ENCODE results near the gene C4orf36.

C4orf36 gene

DNA sequence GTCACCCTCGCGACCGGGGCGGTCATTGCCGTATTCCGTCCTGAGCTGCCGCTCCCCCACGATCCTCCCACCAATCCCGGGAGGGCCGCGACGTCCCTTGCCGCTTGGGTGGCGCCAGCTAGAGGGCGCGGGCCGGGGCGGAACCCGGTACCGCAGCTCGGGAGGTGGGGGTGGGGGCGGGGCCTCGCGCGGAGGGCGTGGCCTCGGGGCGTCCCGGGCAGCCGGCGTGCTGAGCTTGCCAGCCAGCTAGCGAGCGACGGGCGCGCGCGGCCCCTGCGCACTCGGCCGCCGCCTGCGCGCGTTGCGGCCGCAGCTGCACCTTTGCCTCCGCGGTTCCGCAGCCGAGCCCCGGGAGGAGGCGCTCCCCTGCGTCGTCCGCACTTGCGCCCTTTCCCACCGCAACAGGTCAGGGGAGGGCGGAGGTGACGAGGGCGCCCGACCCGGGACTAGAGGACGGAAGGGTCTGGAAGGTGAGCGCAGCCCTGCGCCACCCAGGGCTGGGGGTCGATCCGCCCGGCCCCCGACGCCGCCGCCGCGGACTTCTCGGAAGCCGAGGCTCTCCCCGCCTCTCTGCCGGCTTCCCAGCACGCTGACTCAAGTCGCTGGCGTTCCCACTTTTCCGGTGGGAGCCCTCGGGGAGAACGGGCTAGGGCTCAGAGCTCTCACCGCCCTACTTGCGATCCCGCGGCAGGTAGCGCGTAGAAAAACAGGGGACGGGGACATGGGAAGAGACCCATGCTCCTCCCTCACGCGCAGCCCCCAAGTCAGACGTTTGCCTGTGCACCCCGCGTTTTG, 42.7 kb upstream of the C4orf36 start, which contains the start of gene AFF1:
Gene AFF1 (plus strand): TSS at position 241 of the 795 bp plus-strand sequence. CDS start 13,523 bp downstream, outside the sequence.
- peak; percentile 81 for DNase-seq (ENCODE audit: extremely low read depth, low read depth)
- TF ChIP-seq, protein P1, sequence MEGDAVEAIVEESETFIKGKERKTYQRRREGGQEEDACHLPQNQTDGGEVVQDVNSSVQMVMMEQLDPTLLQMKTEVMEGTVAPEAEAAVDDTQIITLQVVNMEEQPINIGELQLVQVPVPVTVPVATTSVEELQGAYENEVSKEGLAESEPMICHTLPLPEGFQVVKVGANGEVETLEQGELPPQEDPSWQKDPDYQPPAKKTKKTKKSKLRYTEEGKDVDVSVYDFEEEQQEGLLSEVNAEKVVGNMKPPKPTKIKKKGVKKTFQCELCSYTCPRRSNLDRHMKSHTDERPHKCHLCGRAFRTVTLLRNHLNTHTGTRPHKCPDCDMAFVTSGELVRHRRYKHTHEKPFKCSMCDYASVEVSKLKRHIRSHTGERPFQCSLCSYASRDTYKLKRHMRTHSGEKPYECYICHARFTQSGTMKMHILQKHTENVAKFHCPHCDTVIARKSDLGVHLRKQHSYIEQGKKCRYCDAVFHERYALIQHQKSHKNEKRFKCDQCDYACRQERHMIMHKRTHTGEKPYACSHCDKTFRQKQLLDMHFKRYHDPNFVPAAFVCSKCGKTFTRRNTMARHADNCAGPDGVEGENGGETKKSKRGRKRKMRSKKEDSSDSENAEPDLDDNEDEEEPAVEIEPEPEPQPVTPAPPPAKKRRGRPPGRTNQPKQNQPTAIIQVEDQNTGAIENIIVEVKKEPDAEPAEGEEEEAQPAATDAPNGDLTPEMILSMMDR (IDR thresholded peaks at IDR 0.05; ENCODE audit: low read depth, low read length): peak; percentile 32

DNA sequence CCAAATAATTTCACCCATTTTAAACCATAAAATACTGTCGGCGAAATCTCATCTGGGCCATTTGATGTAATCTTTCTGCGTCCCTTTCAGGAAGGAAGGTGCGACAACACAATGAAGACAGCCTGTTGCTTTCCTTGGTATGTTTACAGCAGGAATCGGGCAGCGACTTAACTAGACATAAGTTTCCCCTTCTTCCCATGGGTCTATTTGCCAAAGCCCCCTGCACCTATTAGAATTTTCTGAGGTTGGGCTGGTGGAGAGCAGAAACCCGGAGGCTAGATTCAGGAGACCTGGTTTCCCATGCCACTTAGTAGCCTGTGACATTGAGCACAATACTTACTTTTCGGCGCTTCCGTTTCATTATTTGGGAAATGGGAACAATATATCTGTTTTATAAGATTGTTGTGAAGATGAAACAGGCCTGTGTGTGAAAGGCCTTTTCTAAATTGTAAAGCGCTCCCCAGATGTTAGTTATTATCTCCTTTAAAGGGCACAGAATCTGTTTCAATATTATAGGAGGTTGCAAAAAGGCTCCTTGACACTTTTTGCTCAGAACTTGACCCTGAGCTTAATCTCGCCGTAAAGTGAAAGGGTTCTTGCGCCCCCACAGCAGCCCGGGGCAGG, 42.0 kb upstream of the C4orf36 start:
- TF ChIP-seq, protein P1 (IDR thresholded peaks at IDR 0.05; ENCODE audit: low read depth, low read length): no peak
- no peak for DNase-seq (ENCODE audit: extremely low read depth, low read depth)

DNA sequence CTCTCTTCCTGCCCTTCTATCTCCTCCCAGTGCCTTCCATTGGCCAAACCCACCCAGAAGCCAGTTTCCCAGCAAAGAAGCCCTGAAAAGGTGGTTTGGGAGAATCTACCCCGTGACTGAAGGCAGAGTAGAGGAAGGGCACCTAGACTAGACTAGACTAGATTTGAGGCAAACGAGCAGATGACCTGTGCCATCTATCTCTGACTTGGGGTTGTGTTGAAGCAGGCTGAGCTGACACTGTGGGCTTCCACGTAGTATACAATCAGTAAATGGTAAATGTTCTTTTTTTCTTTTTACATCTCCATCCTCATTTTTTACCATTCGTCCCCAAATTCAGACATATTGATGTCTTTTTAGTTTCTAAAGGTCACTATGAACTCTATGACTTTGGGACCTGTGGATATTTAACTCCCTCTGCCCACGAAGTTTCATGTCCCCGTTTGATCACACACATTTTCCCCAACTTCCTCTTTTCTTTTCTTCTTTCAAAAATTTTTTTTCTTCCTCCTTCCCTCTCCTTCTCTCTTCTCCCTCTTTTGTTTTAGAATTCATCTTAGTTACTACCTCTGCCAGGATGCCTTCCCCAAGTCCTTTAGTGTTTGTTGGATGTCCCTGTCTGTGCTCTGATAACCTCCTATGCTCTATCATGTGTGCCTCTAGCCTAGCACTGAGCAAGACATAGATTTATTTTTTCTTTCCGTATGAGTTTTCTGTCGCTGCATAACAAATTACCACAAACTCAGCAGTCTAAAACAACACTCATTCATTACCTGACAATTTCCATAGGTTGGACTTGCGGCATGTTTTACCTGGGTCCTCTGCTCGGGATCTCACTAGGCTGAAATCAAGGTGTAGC, 36.4 kb upstream of the C4orf36 start:
- DNase-seq (ENCODE audit: extremely low read depth, low read depth): no peak
- TF ChIP-seq, protein P1 (IDR thresholded peaks at IDR 0.05; ENCODE audit: low read depth, low read length): no peak

DNA sequence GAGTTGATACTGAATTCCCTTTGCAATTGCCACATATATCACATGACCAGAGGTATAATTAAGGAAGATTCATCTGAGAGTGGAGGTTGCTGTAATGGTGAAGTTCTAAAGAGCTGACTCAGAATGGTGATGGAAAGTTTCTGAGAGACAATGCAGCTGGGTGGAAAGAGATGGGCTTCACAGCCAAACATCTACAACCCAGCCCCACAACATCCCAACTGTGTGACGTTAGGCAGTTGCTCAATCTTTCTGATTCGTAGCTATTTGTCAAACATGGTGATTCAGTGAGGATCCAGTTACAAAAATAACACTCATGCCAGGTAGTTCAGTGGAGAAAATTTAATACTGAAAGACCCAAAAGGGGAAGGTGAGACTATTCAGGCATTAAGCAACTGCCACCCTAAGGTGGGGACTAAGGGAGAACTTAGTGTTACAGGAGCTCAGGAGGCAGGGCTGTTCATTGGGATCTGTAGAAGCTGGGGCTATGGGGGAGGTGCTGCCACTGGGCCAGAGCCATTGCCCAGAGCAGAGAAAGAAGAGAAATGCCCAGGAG, 35.7 kb upstream of the C4orf36 start:
- TF ChIP-seq, protein P1 (IDR thresholded peaks at IDR 0.05; ENCODE audit: low read depth, low read length): no peak
- peak; percentile 89 for DNase-seq (ENCODE audit: extremely low read depth, low read depth)

DNA sequence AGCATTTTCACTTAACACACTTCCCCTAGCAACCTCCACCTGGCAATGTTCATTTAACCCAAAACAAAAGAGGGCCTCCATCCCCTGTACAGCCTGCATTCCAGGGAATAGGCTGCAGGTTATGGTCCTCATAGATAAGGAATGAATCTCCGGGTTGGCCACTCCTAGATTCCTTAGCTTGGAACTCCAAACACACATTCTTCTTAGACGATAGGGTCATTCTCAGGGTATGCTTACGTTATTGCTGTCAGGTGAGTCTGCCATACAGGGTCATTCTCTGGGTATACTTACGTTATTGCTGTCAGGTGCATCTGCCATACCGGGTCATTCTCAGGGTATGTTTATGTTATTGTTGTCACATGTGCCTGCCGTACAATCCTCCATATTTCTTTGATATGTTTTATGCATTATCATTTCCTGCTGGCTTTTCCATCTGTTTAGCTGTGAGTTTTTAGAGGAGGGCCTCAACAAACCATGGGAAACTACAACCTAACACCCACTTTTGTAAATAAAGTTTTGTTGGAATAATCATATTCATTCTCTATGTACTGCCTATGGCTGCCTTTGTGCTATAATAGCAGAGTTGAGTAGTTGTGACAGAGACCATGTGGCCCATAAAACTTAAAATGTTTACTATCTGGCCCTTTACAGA, 34.3 kb upstream of the C4orf36 start:
- TF ChIP-seq, protein P1 (IDR thresholded peaks at IDR 0.05; ENCODE audit: low read depth, low read length): no peak
- no peak for DNase-seq (ENCODE audit: extremely low read depth, low read depth)

DNA sequence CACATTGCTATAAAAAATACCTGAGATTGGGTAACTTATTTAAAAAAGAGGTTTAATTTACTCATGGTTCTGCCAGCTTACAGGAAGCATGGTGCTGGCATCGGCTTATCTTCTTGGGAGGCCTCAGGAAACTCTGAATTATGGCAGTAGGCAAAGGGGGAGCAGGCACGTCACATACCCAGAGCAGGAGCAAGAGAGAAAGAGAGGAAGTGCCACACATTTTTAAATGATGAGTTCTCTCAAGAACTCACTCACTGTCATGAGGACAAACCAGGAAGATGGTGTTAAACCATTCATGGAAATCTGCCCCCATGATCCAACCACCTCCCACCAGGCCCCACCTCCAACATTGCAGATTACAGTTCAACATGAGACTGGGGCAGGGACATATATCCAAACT, 32.6 kb upstream of the C4orf36 start:
- TF ChIP-seq, protein P1 (IDR thresholded peaks at IDR 0.05; ENCODE audit: low read depth, low read length): no peak
- DNase-seq (ENCODE audit: extremely low read depth, low read depth): no peak
